AG04449 (cell line): Measurements from ENCODE around the gene ALOX12B.

Experiments
- CTCF ChIA-PET: fragments of 350-600 bp; formaldehyde crosslinking; extraction: SDS; loops from one replicate; lab custom pipeline; 2021; ENCODE audit warnings: antibody characterized with exemption; lab: Yijun Ruan, JAX
- POLR2A ChIA-PET: fragments of 400-600, 350-600 bp; formaldehyde crosslinking; extraction: SDS; loops from one replicate; lab custom pipeline; 2020; ENCODE audit warnings: antibody characterized with exemption, inconsistent platforms; lab: Yijun Ruan, JAX
- DNase-seq: peaks from one replicate; pipeline ENCODE4 v3.0.0-alpha.2; 2010; ENCODE audit warnings: low read depth, low spot score
- H3K4me3 ChIP-seq: 2 replicates; pipeline ENCODE4 v1.5.1; 2011; ENCODE audit warnings: low read depth, mild to moderate bottlenecking, control low read depth, low read length
- CTCF ChIP-seq: IDR thresholded peaks from one replicate; pipeline ENCODE4 v1.5.1; 2011; ENCODE audit warnings: mild to moderate bottlenecking, moderate library complexity, low read length, control low read depth, inconsistent platforms; ENCODE audit not compliant: insufficient read depth; ENCODE audit errors: missing control alignments

Gene ALOX12B

GRCh38 chr17:8060274-8060673 is 27.2 kb downstream of the ALOX12B start:
- peak; percentile 47 for TF ChIP-seq CTCF
- CTCF ChIA-PET, result interaction anchor here (0.6 to 12.4 kb wide), 48 partner anchors 8 to 834 kb away, joined by 3 to 233 read pairs (median 5); partner anchors contain the start of genes ALOX12B, ALOX15B, ALOXE3 and CYB5D1
- POLR2A ChIA-PET, result no interaction called here
- no peak for DNase-seq
- H3K4me3 ChIP-seq, result no peak overlapping the region

- CTCF ChIA-PET, result interaction anchor here (0.8 to 12.4 kb wide), 27 partner anchors 14 to 727 kb away, joined by 3 to 233 read pairs (median 5); partner anchors contain the start of genes ALOX12B, ALOX15B, ALOXE3 and GUCY2D
Measured at GRCh38 chr17:8059131-8059530, 28.4 kb downstream of the ALOX12B start.

GRCh38 chr17:8057691-8058114 is 29.8 kb downstream of the ALOX12B start:
- peak; percentile 68 for TF ChIP-seq CTCF
- no peak for DNase-seq
- no peak overlapping the region for H3K4me3 ChIP-seq
- ChIA-PET POLR2A (no interaction called here), CTCF (interaction anchor here (0.8 to 12.4 kb wide), 69 partner anchors 8 to 1012 kb away, joined by 3 to 233 read pairs (median 4); partner anchors contain the start of genes ALOX12B, ALOX15B, ALOXE3 and CNTROB)

More at GRCh38 chr17:8059131-8059530, 28.4 kb downstream of the ALOX12B start:
- POLR2A ChIA-PET, result no interaction called here
- H3K4me3 ChIP-seq, result no peak overlapping the region
- DNase-seq, result no peak
- TF ChIP-seq CTCF, result no peak

DNA sequence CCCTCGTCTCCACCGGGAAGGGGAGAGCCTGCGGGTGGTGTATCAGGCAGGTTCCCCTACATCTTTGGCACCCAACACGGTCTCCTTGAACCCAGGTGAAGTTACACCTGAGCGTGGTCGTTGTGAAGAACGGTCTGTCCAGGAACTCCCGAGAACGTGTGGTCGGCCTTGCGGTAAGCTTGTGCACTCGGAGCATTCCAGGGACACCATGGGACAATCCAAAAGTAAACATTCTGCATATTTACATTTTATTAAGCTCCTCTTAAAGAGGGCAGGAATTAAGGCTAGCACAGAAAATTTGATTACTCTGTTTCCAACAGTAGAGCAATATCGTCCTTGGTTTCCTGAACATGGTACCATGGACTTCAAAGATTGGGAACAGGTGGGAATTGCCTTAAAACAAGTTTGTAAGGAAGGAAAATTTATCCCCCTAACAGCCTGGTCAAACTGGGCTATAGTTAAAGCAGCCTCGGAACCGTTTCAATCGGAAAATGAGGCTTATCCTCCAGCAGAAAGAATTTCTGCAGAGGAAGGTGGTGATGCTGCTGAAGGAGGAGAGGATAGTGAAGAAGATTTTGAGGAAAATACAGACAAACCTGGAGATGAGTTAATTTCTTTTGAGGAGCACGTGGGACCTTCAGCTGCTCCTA is 30.4 kb downstream of the ALOX12B start:
- DNase-seq, result no peak
- TF ChIP-seq CTCF, result no peak
- no peak overlapping the region for H3K4me3 ChIP-seq
- CTCF ChIA-PET, result interaction anchor here (0.7 to 12.4 kb wide), 64 partner anchors 8 to 1012 kb away, joined by 3 to 233 read pairs (median 5); partner anchors contain the start of genes ALOX12B, ALOX15B, ALOXE3 and CNTROB
- POLR2A ChIA-PET, result interaction anchor here (0.8 kb wide), 1 partner anchor 116 kb away, joined by 3 read pairs; no protein-coding TSS in a partner anchor

DNA sequence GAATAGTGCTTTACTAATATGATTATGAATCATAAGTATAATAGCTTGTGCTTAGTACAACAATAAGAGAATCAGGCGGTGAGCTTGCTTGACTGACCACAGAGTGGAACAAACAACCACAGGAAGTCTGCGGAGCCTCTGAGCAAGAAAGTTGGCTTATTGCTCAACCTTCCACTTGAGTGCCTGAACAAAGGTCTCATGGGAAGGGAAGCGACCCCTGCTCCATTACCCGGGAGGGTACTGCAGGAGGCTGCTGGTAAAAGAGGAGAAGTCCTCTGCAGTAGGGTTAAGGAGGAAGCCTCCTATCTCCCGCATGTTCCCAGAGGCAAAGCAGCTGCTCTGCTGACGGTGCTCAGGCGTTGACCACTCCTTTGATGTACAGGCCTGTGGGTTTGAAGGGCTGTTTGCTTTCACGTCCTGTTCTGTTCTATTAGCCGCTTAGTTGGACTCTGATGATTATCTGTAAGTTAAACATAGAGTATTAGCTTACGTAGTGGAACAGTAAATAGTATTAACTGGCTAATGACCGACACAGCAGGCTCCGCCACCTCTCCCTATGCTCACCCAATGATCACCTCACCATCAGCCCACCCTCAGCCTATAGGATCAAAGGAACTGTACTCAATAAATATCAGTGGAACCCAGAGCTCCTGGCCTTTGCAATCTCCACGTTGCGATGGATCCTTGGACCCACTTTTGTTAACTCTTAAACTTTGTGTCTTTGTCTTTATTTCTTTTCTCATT is 31.1 kb downstream of the ALOX12B start:
- TF ChIP-seq CTCF, result no peak
- no peak for DNase-seq
- POLR2A ChIA-PET, result interaction anchor here (0.5 to 0.8 kb wide), 2 partner anchors 117 to 906 kb away, joined by 3 read pairs; no protein-coding TSS in a partner anchor
- no peak overlapping the region for H3K4me3 ChIP-seq
- CTCF ChIA-PET, result interaction anchor here (0.7 to 12.4 kb wide), 34 partner anchors 10 to 541 kb away, joined by 3 to 233 read pairs (median 8); partner anchors contain the start of genes ALOX12B, ALOX15B, ALOXE3 and CNTROB
